K562 (cell line): ENCODE data around the gene PRR29. TPM values are rescaled to one million over a fixed set of nuclear protein-coding genes. Genes with fewer than 3 reads are reported as not detected.
A peak's percentile ranks its signal among the peaks of the same experiment; 100 is the strongest.

Source experiments
- AFF1 ChIP-seq, 2 experiments: fragments of 450-650 bp; IDR thresholded peaks; 2 replicates each; pipeline ENCODE4 v1.6.1; 2018; ENCODE audit warnings: mild to moderate bottlenecking in 2 of 2, low read depth in 1 of 2; ENCODE audit not compliant: partially characterized antibody in 2 of 2
- ARID1B ChIP-seq: fragments of 450-650 bp; IDR thresholded peaks from 2 replicates; pipeline ENCODE4 v1.6.1; 2016; ENCODE audit warnings: antibody characterized with exemption, mild to moderate bottlenecking, inconsistent platforms
- ARID3B ChIP-seq: fragments of 250-450 bp; sonication (Bioruptor Pico); IDR thresholded peaks from 2 replicates; pipeline ENCODE4 v1.4.0; 2020; ENCODE audit warnings: borderline replicate concordance
- BCLAF1 ChIP-seq, 2 experiments: fragments of 450-650 bp in 1 of 2; IDR thresholded peaks; 2 replicates each; pipeline ENCODE4 v1.6.1; 2011 to 2017; ENCODE audit warnings: low read depth in 2 of 2, antibody characterized with exemption in 1 of 2, borderline replicate concordance in 1 of 2, low read length in 1 of 2, mild to moderate bottlenecking in 1 of 2, mixed read lengths in 1 of 2; ENCODE audit not compliant: control insufficient read depth in 1 of 2
- BRF2 ChIP-seq: IDR thresholded peaks from 3 replicates; pipeline ENCODE4 v1.6.1; 2011; ENCODE audit warnings: borderline replicate concordance, mild to moderate bottlenecking; ENCODE audit not compliant: insufficient read length, insufficient read depth
- CEBPB ChIP-seq: fragments of 450-650 bp; IDR thresholded peaks from 2 replicates; pipeline ENCODE4 v1.6.1; 2016; ENCODE audit warnings: missing genetic modification characterization, missing compliant biosample characterization
- E2F4 ChIP-seq: sonication (generic); formaldehyde crosslinking; IDR thresholded peaks from 2 replicates; pipeline ENCODE4 v1.8.0; 2022; ENCODE audit warnings: mild to moderate bottlenecking, low read depth, missing genetic modification reagents
- KDM4B ChIP-seq, 2 experiments: fragments of 450-650 bp in 1 of 2; sonication (generic) in 1 of 2; IDR thresholded peaks; 2 replicates each; pipeline ENCODE4 v1.6.1; 2016 to 2017; ENCODE audit warnings: borderline replicate concordance in 2 of 2, antibody characterized with exemption in 1 of 2, low read depth in 1 of 2, mild to moderate bottlenecking in 1 of 2
- MYNN ChIP-seq, 2 experiments: sonication (generic); formaldehyde crosslinking in 1 of 2; IDR thresholded peaks; 2 replicates each; pipeline versions ENCODE4 v1.5.0 to v1.6.1; 2016 to 2020; ENCODE audit warnings: antibody characterized with exemption in 1 of 2, missing genetic modification reagents in 1 of 2
- NCOR1 ChIP-seq: fragments of 450-650 bp; IDR thresholded peaks from 2 replicates; pipeline ENCODE4 v1.6.1; 2016; ENCODE audit warnings: mild to moderate bottlenecking, moderate library complexity
- ZBTB43 ChIP-seq: sonication (generic); formaldehyde crosslinking; IDR thresholded peaks from 2 replicates; pipeline ENCODE4 v1.8.0; 2023; ENCODE audit warnings: mild to moderate bottlenecking, missing genetic modification reagents
- polyA plus RNA-seq, 8 experiments: library from polyadenylated mRNA; depleted of rRNA in 4 of 8; stranded (reverse) in 5 of 8; unstranded in 3 of 8; fragments of >200 nt; fragmentation: Nextera tagmentation in 2 of 8; fragmentation: Illumina TruSeq in 1 of 8; extraction: Ambion mirVana in 2 of 8; extraction: Trizol in 1 of 8; gene quantifications; 2 replicates each; pipeline versions ENCODE4 v1.2.1 to v1.2.3, GENCODE V29; 2011 to 2014; ENCODE audit warnings: inconsistent platforms in 1 of 8, missing spikeins in 1 of 8
- total RNA-seq, 7 experiments: library from RNA; depleted of rRNA in 6 of 7; stranded (reverse); fragments of >200 nt in 6 of 7; fragmentation: Illumina TruSeq in 2 of 7; extraction: Trizol in 2 of 7; gene quantifications; 2 replicates each; pipeline versions ENCODE4 v1.2.1 to v1.2.3, GENCODE V29; 2011 to 2021; ENCODE audit warnings: low replicate concordance in 1 of 7

PRR29 gene
- total and polyA plus RNA-seq, 9 of the 15 experiments (the other 6 are each of a cell fraction or from before 2014, with no cell fraction given): 0.08 to 0.58 (median 0.15) TPM; not detected in 5

- TF ChIP-seq BCLAF1 (IDR thresholded peaks at IDR 0.05; ENCODE audit: borderline replicate concordance in 1 of 2, control insufficient read depth in 1 of 2, low read depth in 2 of 2, low read length in 1 of 2) (0 out of 4 replicates have a peak, but pooled peaks of 1 of the 2 experiments have one; percentile 18), CEBPB (tag) (peak; percentile 49), KDM4B (IDR thresholded peaks at IDR 0.05; ENCODE audit: borderline replicate concordance in 2 of 2, low read depth in 1 of 2) (peak in 1 of 2 experiments; percentile 73; a peak in 1 of 4 replicates), MYNN (IDR thresholded peaks at IDR 0.05) (peak; percentile 97), MYNN (CRISPR knock-in tag; IDR thresholded peaks at IDR 0.05) (no peak), AFF1 (IDR thresholded peaks at IDR 0.05; ENCODE audit: low read depth in 1 of 2, partially characterized antibody in 2 of 2) (peak in 1 of 2 experiments; percentile 71), ARID1B (no peak), ZBTB43 (CRISPR knock-in tag) (peak; percentile 100), NCOR1 (peak; percentile 24; the same call in 1 of the 2 replicates), ARID3B (CRISPR knock-in tag) (no peak), E2F4 (CRISPR knock-in tag) (0 out of 2 replicates have a peak, but pooled peaks have one; percentile 53), BRF2 (no peak)
Observed at GRCh38 chr17:63999680-64000531, 1.8 kb downstream of the PRR29 start (continued).
